Activated CD4-positive, alpha-beta T cell treated with anti-CD3 and anti-CD28 coated beads for 36 hours (primary cell): ENCODE results near the gene RND1. TPM values are rescaled to one million over a fixed set of nuclear protein-coding genes. Genes with fewer than 3 reads are reported as not detected.
"Not testable (repeated sequence)": the region's sequence is repeated elsewhere in the genome, so short reads cannot be mapped to it uniquely, and the experiment has no call there.

Source experiments
- ATAC-seq: fragments of 200-7000 bp; cut with Tn5 transposase; one replicate; pipeline ENCODE4 v1.10.0; 2021; ENCODE audit warnings: mild to moderate bottlenecking, moderate library complexity
- CTCF ChIA-PET: fragments of 350-600 bp; sonication (Branson Sonifier 250); formaldehyde crosslinking; loops from one replicate; lab custom pipeline; 2021; ENCODE audit warnings: antibody characterized with exemption; lab: Charles Lee
- POLR2A ChIA-PET: fragments of 350-600 bp; sonication (Branson Sonifier 250); formaldehyde crosslinking; loops from one replicate; lab custom pipeline; 2021; ENCODE audit warnings: antibody characterized with exemption, inconsistent platforms; lab: Charles Lee
- DNase-seq: peaks from one replicate; pipeline ENCODE4 v3.0.0-alpha.2; 2020
- H3K27ac Mint-ChIP-seq: one replicate; pipeline ENCODE4 v1.8.0; 2021; ENCODE audit warnings: mixed read lengths
- H3K27me3 Mint-ChIP-seq: one replicate; pipeline ENCODE4 v1.8.0; 2021; ENCODE audit warnings: mixed read lengths
- H3K36me3 Mint-ChIP-seq: one replicate; pipeline ENCODE4 v1.8.0; 2021; ENCODE audit warnings: low read depth, mixed read lengths
- H3K4me1 Mint-ChIP-seq: one replicate; pipeline ENCODE4 v1.8.0; 2021; ENCODE audit warnings: mixed read lengths
- H3K4me3 Mint-ChIP-seq: one replicate; pipeline ENCODE4 v1.8.0; 2021; ENCODE audit warnings: mild to moderate bottlenecking, moderate library complexity, mixed read lengths
- H3K9me3 Mint-ChIP-seq: one replicate; pipeline ENCODE4 v1.8.0; 2021; ENCODE audit warnings: low read depth, mixed read lengths
- intact Hi-C, 2 experiments: fragments of 100-400 bp; cut with DNase I in 1 of 2; cut with micrococcal nuclease in 1 of 2; formaldehyde crosslinking; loops; one replicate each; pipeline versions ENCODE4 v1.14.2 to v1.15.1; 2022 to 2024; cut with DNase I, micrococcal nuclease
- total RNA-seq, 2 experiments: library from RNA; stranded (reverse); gene quantifications; one replicate each; pipeline ENCODE4 v1.2.3, GENCODE V29; 2021

The RND1 gene
- 1 to 10 TPM; 2.2 to 3.3 TPM for total RNA-seq

GRCh38 chr12:48865281-48866051, at the start of gene RND1:
RND1 (minus strand) TSS chr12:48865870; CDS start chr12:48865767, 103 bp downstream.
- Mint-ChIP-seq H3K27me3 (peaks cover 33% of the 10 kb centered on the region), H3K4me1 (peaks cover 24% of the 10 kb centered on the region)

GRCh38 chr12:48910196-48910595, 44.5 kb upstream of the RND1 start:
- no peaks in the 10 kb centered on the region for H3K36me3 Mint-ChIP-seq
- no peak for ATAC-seq
- POLR2A ChIA-PET: no interaction called here
- H3K9me3 Mint-ChIP-seq: no peaks in the 10 kb centered on the region
- H3K4me1 Mint-ChIP-seq: no peaks in the 10 kb centered on the region
- H3K27me3 Mint-ChIP-seq: peaks cover 2% of the 10 kb centered on the region
- CTCF ChIA-PET: interaction anchor here (0.6 to 1.8 kb wide), 4 partner anchors 37 to 108 kb away, joined by 3 to 8 read pairs (median 6); no protein-coding TSS in a partner anchor
- DNase-seq: no peak
- no peak overlapping the region for H3K27ac Mint-ChIP-seq
- intact Hi-C loops: no loop called here
- no peak overlapping the region for H3K4me3 Mint-ChIP-seq

More at GRCh38 chr12:48865281-48866051, at the start of gene RND1:
- peak within 1 kb of the TSS; percentile 85 for H3K27ac Mint-ChIP-seq
- DNase-seq: peak; percentile 89
- H3K4me3 Mint-ChIP-seq: peak within 1 kb of the TSS; percentile 74
- CTCF ChIA-PET: interaction anchor here (0.5 to 4.3 kb wide), 14 partner anchors 10 to 838 kb away, joined by 3 to 50 read pairs (median 4); partner anchors contain the start of genes DDX23 and FKBP11
- peaks cover 2% of the 10 kb centered on the region for H3K36me3 Mint-ChIP-seq
- intact Hi-C loops: loop anchor here (1.0 to 2.0 kb wide), 4 partner anchors 13 to 183 kb away; partner anchors contain the start of genes DDX23 (in 2 of the 2) and KANSL2 (in 1 of the 2)
- H3K9me3 Mint-ChIP-seq: no peaks in the 10 kb centered on the region
- peak; percentile 95 for ATAC-seq
- POLR2A ChIA-PET: interaction anchor here (0.8 to 2.6 kb wide), 8 partner anchors 9 to 501 kb away, joined by 3 to 14 read pairs (median 4); partner anchors contain the start of genes ARF3, DDX23, FKBP11 and TUBA1B

- intact Hi-C loops, H3K27ac Mint-ChIP-seq, DNase-seq, H3K4me1 Mint-ChIP-seq, ATAC-seq, H3K9me3 Mint-ChIP-seq, H3K36me3 Mint-ChIP-seq, POLR2A ChIA-PET, H3K4me3 Mint-ChIP-seq, H3K27me3 Mint-ChIP-seq: not testable (repeated sequence)
- CTCF ChIA-PET: interaction anchor here (0.8 kb wide), 1 partner anchor 44 kb away, joined by 4 read pairs; no protein-coding TSS in a partner anchor
Observed at GRCh38 chr12:48909698-48910097, 44.0 kb upstream of the RND1 start.

DNA sequence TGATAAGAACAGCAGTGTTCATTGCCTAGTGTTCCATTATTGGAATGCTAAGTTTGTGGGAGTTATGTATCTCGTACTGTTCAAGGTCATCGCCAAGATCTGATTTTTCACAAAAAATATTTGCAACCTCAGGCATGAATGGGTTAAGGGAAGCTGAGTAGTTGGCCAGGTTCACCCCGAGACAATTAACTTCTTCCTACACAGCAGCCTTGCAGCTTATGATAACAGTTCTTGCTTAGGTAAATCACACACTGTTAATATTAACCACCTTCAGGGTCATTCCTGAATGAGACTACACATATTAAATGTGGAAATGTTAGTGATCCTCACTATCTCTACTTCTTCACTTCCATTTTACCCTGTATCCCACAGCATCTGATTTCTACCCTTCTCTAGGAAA, 41.6 kb upstream of the RND1 start:
- ATAC-seq: no peak
- Mint-ChIP-seq H3K9me3 (no peaks in the 10 kb centered on the region), H3K27me3 (peaks cover 3% of the 10 kb centered on the region), H3K36me3 (no peaks in the 10 kb centered on the region), H3K27ac (no peak overlapping the region), H3K4me3 (no peak overlapping the region), H3K4me1 (peaks cover 5% of the 10 kb centered on the region)
- ChIA-PET POLR2A (no interaction called here), CTCF (interaction anchor here (0.6 to 1.3 kb wide), 3 partner anchors 14 to 16 kb away, joined by 3 read pairs; no protein-coding TSS in a partner anchor)
- DNase-seq: no peak
- intact Hi-C loops: no loop called here

- H3K4me1 Mint-ChIP-seq: peaks cover 5% of the 10 kb centered on the region
- no peak overlapping the region for H3K27ac Mint-ChIP-seq
- POLR2A ChIA-PET: interaction anchor here (1.0 kb wide), 2 partner anchors 18 to 21 kb away, joined by 4 read pairs; partner anchors contain the start of gene FKBP11
Observed at GRCh38 chr12:48903982-48904411, 38.3 kb upstream of the RND1 start.

DNA sequence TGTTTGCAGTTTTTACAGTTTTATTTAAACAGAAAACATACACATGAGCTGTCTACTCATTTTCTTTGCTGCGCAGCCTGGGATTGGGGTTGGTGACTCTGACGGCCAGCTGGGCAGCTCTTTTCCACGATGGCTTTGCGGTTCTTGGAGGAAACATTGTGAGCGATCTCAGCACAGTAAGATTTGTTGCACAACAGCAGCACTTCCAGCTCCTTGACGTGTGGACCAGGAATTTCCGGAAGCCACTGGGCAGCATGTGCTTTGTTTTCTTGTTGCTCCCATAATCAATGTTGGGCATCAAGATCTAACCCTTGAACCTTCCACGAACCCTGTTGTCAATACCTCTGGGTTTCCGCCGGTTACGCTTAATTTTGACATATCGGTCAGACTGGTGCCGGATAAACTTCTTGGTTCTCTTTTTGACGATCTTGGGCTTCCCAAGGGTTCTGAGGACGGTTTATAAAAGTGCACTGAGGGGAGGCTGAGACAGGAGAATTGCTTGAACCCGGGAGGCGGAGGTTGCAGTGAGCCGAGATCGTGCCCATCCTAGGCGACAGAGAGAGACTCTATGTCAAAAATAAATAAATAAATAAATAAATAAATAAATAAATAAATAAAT, 37.8 kb upstream of the RND1 start:
- H3K9me3 Mint-ChIP-seq: no peaks in the 10 kb centered on the region
- intact Hi-C loops: loop anchor here (5.0 kb wide), 2 partner anchors 74 to 151 kb away; partner anchors contain the start of gene WNT1 (in 2 of the 2)
- ATAC-seq (no peak), DNase-seq (no peak)
- ChIA-PET CTCF (interaction anchor here (0.7 to 7.3 kb wide), 28 partner anchors 10 to 233 kb away, joined by 3 to 70 read pairs (median 5); partner anchors contain the start of genes DDN, DDX23, FKBP11 and RHEBL1), POLR2A (interaction anchor here (1.0 kb wide), 2 partner anchors 19 to 21 kb away, joined by 4 read pairs; partner anchors contain the start of gene FKBP11)
- no peak overlapping the region for H3K27ac Mint-ChIP-seq
- H3K27me3 Mint-ChIP-seq: peaks cover 3% of the 10 kb centered on the region
- H3K4me3 Mint-ChIP-seq: peak overlapping the region; percentile 59
- peaks cover 5% of the 10 kb centered on the region for H3K4me1 Mint-ChIP-seq
- no peaks in the 10 kb centered on the region for H3K36me3 Mint-ChIP-seq

More at GRCh38 chr12:48903982-48904411, 38.3 kb upstream of the RND1 start:
- CTCF ChIA-PET: interaction anchor here (0.6 to 7.3 kb wide), 27 partner anchors 10 to 114 kb away, joined by 3 to 70 read pairs (median 5); partner anchors contain the start of genes DDN, DDX23, FKBP11 and PRKAG1
- Mint-ChIP-seq H3K9me3 (no peaks in the 10 kb centered on the region), H3K36me3 (no peaks in the 10 kb centered on the region), H3K4me3 (peak overlapping the region; percentile 63), H3K27me3 (peaks cover 3% of the 10 kb centered on the region)
- intact Hi-C loops: loop anchor here (1.0 to 5.0 kb wide), 5 partner anchors 32 to 152 kb away; partner anchors contain the start of gene WNT1 (in 2 of the 2)
- peak; percentile 92 for DNase-seq
- peak; percentile 94 for ATAC-seq

DNA sequence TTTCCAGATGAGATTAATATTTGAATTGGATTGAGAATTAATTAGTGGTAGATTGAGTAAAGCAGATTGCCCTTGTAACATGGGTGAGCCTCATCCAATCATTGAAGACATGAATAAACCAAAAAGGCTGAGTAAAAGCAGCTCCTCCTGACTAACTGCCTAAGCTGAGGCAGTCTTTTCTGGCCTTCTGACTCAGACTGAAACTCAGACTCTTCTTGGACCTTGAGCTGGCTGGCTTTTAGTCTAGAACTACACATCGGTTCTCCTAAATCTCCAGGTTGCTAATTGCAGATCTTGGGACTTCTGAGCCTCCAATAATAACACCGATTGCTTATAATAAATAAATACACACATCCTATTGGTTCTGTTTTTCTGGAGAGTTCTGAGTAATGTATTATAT, 35.6 kb upstream of the RND1 start:
- H3K36me3 Mint-ChIP-seq: no peaks in the 10 kb centered on the region
- H3K4me3 Mint-ChIP-seq: no peak overlapping the region
- peaks cover 2% of the 10 kb centered on the region for H3K27me3 Mint-ChIP-seq
- ATAC-seq: peak; percentile 79
- ChIA-PET POLR2A (interaction anchor here (0.6 to 1.4 kb wide), 3 partner anchors 48 to 149 kb away, joined by 3 to 5 read pairs (median 3); partner anchors contain the start of gene ARF3), CTCF (interaction anchor here (0.7 to 7.3 kb wide), 12 partner anchors 11 to 87 kb away, joined by 3 to 70 read pairs (median 4); partner anchors contain the start of genes DDX23 and FKBP11)
- H3K4me1 Mint-ChIP-seq: peaks cover 5% of the 10 kb centered on the region
- no peaks in the 10 kb centered on the region for H3K9me3 Mint-ChIP-seq
- H3K27ac Mint-ChIP-seq: no peak overlapping the region
- intact Hi-C loops: loop anchor here (5.0 kb wide), 2 partner anchors 76 to 149 kb away; partner anchors contain the start of gene WNT1 (in 2 of the 2)
- peak; percentile 15 for DNase-seq

DNA sequence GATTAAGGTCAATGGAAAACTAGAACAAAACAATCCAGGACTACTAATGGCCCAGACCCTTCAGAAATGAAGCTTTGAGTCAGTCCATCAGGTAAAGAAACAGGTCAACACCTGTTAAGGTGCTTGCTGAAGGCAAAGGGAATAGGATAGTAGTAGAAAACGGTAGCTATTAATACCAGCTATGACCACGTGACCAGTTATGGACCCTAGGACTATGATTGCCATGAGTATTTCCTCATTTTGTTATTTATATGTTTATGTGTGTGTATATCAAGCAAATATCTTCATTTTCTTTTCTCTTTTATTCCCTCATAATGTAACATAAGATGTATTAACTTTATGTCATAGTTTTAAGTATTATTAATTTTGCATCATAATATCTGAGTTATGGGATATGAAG, 34.0 kb upstream of the RND1 start:
- intact Hi-C loops: loop anchor here (5.0 kb wide), 2 partner anchors 78 to 147 kb away; partner anchors contain the start of gene WNT1 (in 2 of the 2)
- ChIA-PET POLR2A (no interaction called here), CTCF (interaction anchor here (0.6 to 7.3 kb wide), 6 partner anchors 9 to 246 kb away, joined by 3 to 70 read pairs (median 16); partner anchors contain the start of genes DDX23 and FKBP11)
- DNase-seq (no peak), ATAC-seq (no peak)
- Mint-ChIP-seq H3K4me3 (no peak overlapping the region), H3K4me1 (peaks cover 3% of the 10 kb centered on the region), H3K27ac (no peak overlapping the region), H3K36me3 (no peaks in the 10 kb centered on the region), H3K9me3 (no peaks in the 10 kb centered on the region), H3K27me3 (peaks cover 2% of the 10 kb centered on the region)

- intact Hi-C loops: no loop called here
- POLR2A ChIA-PET: no interaction called here
Observed at GRCh38 chr12:48894271-48894670, 28.6 kb upstream of the RND1 start.

GRCh38 chr12:48890657-48891418, 25.2 kb upstream of the RND1 start:
- intact Hi-C loops: loop anchor here (1.0 kb wide), 3 partner anchors 25 to 73 kb away; partner anchors contain the start of gene CACNB3 (in 1 of the 2)

More at GRCh38 chr12:48894271-48894670, 28.6 kb upstream of the RND1 start:
- DNase-seq (no peak), ATAC-seq (no peak)
- H3K9me3 Mint-ChIP-seq: no peaks in the 10 kb centered on the region
- H3K4me3 Mint-ChIP-seq: no peak overlapping the region
- CTCF ChIA-PET: no interaction called here
- no peaks in the 10 kb centered on the region for H3K36me3 Mint-ChIP-seq
- peaks cover 4% of the 10 kb centered on the region for H3K4me1 Mint-ChIP-seq
- peaks cover 14% of the 10 kb centered on the region for H3K27me3 Mint-ChIP-seq
- H3K27ac Mint-ChIP-seq: no peak overlapping the region

More at GRCh38 chr12:48890657-48891418, 25.2 kb upstream of the RND1 start:
- ChIA-PET CTCF (interaction anchor here (0.6 to 5.5 kb wide), 35 partner anchors 10 to 1029 kb away, joined by 3 to 152 read pairs (median 4); partner anchors contain the start of genes ARF3, DDX23, RND1 and WNT1), POLR2A (no interaction called here)
- H3K27ac Mint-ChIP-seq: no peak overlapping the region
- peaks cover 4% of the 10 kb centered on the region for H3K4me1 Mint-ChIP-seq
- peak; percentile 99 for ATAC-seq
- H3K4me3 Mint-ChIP-seq: peak overlapping the region; percentile 4
- H3K27me3 Mint-ChIP-seq: peaks cover 14% of the 10 kb centered on the region
- DNase-seq: peak; percentile 89
- no peaks in the 10 kb centered on the region for H3K9me3 Mint-ChIP-seq
- no peaks in the 10 kb centered on the region for H3K36me3 Mint-ChIP-seq
